ENCODE data around the gene PPP2R1A.
"Not testable (repeated sequence)": the region's sequence is repeated elsewhere in the genome, so short reads cannot be mapped to it uniquely, and the experiment has no call there.

The PPP2R1A gene

GRCh38 chr19:52200755-52201391 lies 11.0 kb downstream of the PPP2R1A start:
- not testable (repeated sequence) for DNase-seq

GRCh38 chr19:52206481-52206880 lies 16.6 kb downstream of the PPP2R1A start:
- DNase-seq: no peak

- no peak for DNase-seq
These were observed 21.4 kb downstream of the PPP2R1A start for GRCh38 chr19:52211203-52211602.

GRCh38 chr19:52211926-52212571 lies 22.2 kb downstream of the PPP2R1A start:
- no peak for DNase-seq

GRCh38 chr19:52212572-52213255 lies 22.9 kb downstream of the PPP2R1A start:
- DNase-seq: no peak

GRCh38 chr19:52214241-52214640 lies 24.4 kb downstream of the PPP2R1A start:
- DNase-seq: no peak

GRCh38 chr19:52216401-52216800 lies 26.5 kb downstream of the PPP2R1A start:
- DNase-seq: no peak

GRCh38 chr19:52217576-52217975 lies 27.7 kb downstream of the PPP2R1A start:
- DNase-seq: no peak

GRCh38 chr19:52219611-52220010 lies 29.8 kb downstream of the PPP2R1A start:
- DNase-seq: no peak

- DNase-seq: no peak
These were observed 31.2 kb downstream of the PPP2R1A start for GRCh38 chr19:52221031-52221430.

- DNase-seq: no peak
These were observed 32.1 kb downstream of the PPP2R1A start for GRCh38 chr19:52221831-52222375.

GRCh38 chr19:52224211-52224610 lies 34.4 kb downstream of the PPP2R1A start:
- DNase-seq: no peak

GRCh38 chr19:52226652-52227051 lies 36.8 kb downstream of the PPP2R1A start:
- no peak for DNase-seq

- no peak for DNase-seq
These were observed 37.5 kb downstream of the PPP2R1A start for GRCh38 chr19:52227196-52227940.

- no peak for DNase-seq
These were observed 38.1 kb downstream of the PPP2R1A start for GRCh38 chr19:52227980-52228379.

GRCh38 chr19:52229524-52229923 lies 39.7 kb downstream of the PPP2R1A start:
- DNase-seq: no peak

- no peak for DNase-seq
These were observed 40.8 kb downstream of the PPP2R1A start for GRCh38 chr19:52230685-52231084.

- DNase-seq: no peak
These were observed 41.5 kb downstream of the PPP2R1A start for GRCh38 chr19:52231154-52231910.

GRCh38 chr19:52234406-52234805 lies 44.6 kb downstream of the PPP2R1A start:
- no peak for DNase-seq

- no peak for DNase-seq
These were observed 47.3 kb downstream of the PPP2R1A start for GRCh38 chr19:52237197-52237596.

- peak; percentile 17 to 58 (median 34) for DNase-seq
These were observed 48.0 kb downstream of the PPP2R1A start for GRCh38 chr19:52237771-52238400.

GRCh38 chr19:52244021-52244420 lies 54.2 kb downstream of the PPP2R1A start:
- DNase-seq: no peak
